GM03348 (cell line): Measurements from ENCODE around the gene GNB5.
A peak's percentile ranks its signal among the peaks of the same experiment; 100 is the strongest.
"Not testable (repeated sequence)": the region's sequence is repeated elsewhere in the genome, so short reads cannot be mapped to it uniquely, and the experiment has no call there.

Source experiments
- DNase-seq: peaks from one replicate; pipeline ENCODE4 v3.0.0; 2012; ENCODE audit warnings: low spot score

The GNB5 gene

DNA sequence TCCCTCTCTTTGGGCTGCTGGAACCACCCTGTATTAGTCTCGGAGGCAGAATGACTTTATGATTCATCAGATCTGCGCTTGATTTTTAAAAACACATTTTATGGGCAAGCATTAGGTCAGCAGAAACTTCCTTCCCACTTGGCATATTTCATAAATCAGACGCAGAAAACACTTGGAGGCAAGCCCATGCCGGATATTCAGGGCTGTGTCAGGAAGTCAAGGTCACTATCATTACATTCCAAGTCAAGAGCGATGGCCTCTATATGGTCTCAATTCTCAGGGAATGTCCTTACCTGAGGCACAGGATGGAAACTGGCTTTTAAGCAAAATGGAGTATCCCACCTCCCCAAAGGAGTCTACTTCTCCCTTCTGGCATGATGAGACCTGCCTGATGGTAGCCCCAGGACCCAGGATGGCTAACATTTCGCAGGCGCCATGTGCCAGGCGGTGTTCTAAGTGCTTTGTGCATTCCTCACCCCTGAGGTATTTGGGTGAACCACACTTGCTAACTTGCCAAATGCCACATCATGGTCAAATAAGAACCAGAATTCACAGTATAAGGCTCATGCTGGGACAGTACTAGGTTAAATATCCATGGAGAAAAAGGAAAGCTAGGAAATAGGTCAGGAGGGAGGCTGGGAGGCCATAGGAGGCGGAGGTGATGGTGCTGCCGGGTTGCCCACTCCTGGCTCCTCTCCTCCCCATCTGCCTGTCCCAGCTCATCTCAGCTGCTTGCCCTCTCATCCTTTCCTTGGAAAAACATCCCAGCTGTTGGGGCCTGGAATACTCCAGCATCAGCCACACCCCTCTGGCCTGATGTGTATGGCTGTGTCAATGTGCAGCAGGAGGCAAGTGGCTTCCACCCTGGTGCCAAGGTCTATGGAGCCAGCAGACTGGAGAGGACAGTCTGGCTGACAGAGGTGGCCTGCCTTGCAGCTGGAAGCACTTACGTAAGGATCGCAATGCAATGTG lies 97.4 kb downstream of the GNB5 start:
- peak; percentile 73 for DNase-seq

DNA sequence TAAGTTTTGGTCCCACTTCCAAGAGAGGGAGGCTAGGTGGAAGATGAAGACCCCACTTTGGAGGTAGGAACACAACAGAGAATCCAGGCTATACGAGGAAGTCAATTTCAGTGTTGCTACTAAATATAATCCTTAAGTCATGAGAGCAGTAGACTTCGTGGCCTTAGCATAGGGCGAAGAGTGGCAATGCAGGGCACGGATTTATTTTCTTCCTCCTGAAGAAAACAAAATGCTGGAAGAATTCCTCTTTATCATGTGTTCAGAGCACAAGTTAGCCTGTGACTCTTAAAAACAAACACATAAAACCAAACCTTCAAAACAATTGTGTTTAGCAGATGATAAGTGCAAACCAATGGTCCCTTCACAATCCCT lies 98.0 kb downstream of the GNB5 start:
- DNase-seq, result no peak

DNA sequence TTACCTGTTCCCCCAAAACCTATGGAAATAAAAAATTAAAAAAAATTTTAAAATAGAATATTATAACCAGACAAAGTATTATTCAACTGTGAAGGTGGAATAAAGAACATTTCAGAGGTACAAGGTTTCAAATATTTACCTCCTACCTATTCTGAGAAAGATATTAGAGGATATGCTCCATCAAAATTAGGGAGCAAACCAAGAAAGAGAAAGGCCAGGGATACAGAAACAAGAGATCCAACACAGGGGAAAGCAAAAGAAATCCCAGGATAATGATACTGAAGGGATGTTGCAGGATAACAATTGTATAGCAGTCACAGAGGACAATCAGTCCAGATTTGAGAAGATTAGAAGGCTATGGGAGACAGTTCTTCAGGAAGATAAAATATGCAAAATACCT lies 101.0 kb downstream of the GNB5 start:
- DNase-seq, result no peak

DNA sequence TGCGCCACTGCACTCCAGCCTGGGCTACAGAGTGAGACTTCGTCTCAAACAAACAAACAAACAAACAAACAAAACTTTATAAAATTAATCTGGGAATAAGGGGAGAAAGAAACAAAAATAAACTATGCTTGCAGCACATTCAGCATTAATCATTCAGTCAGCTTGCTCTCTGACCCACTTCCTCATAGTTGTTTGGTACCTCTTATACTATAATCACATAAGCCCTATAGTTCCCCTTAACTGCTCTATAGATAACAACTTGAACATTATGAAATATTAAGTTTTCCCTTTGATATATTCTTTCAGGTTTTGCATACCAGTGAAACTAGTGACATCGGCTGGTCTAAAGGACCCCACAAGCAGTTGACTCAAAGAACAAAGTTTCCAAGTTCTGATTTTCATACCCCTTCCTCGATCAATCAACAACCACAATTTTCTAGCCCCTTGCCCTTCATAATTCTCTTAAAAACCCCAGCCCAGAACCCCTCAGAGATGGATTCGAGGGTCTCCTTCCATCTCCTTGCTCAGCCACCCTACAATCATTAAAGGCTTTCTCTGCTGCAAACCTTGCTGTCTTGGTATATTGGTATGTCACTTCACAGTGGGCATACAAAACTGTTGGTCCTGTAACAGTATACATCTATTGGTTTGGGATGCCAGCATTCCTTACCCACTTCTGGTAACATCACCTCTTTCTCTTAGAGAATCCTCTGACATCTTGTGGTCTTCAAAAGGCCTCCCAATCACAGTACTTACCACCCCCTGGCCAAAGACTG lies 105.0 kb downstream of the GNB5 start:
- no peak for DNase-seq

DNA sequence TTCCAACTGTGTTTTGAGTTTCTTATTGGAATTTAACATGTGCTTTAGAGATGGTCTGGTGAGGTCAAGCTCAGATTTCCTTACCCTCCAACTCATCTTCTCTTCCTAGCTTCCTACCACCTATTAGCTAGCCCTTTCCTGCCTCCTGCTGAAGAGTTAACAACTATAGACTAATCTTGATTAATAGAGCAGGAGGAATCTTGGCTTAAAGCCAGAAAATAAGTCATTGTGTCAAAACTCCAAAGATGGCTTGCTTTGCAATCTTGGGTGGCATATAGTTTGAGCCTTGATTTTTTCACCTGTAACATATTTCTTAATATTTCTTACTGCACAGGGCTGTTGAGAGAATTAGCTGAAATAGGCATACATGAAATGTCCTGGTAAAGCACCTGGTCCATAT lies 105.9 kb downstream of the GNB5 start:
- no peak for DNase-seq

DNA sequence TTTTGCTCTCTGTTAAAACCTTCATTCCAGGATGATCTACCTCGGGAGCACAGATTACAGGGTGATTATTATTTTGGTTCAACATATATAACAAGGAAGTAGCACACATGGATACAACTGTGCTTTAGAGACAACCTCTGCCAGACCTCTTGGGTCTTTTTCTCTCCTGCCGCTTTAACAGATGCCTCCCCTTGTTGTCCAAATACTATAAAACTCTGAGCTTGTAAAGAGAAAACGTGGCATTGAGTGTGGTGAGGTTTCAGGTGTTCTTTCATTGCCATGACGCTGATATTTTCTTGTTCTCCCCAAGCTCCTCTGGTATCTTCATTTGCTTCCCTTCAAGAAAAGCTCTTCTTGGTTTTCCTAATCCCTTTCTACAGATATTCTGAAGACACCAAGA lies 107.6 kb downstream of the GNB5 start:
- DNase-seq, result no peak

DNA sequence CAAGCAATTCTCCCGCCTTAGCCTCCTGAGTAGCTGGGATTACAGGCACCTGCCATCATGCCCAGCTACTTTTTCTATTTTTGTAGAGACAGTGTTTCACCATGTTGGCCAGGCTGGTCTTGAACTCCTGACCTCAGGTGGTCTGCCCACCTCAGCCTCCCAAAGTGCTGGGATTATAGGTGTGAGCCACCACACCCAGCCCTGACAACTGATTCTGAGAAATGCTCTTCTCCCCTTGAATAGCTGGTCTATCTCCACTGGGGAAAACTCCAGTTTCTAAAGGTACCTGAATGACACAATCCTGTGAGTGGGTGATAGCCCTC lies 108.2 kb downstream of the GNB5 start:
- DNase-seq, result not testable (repeated sequence)

DNA sequence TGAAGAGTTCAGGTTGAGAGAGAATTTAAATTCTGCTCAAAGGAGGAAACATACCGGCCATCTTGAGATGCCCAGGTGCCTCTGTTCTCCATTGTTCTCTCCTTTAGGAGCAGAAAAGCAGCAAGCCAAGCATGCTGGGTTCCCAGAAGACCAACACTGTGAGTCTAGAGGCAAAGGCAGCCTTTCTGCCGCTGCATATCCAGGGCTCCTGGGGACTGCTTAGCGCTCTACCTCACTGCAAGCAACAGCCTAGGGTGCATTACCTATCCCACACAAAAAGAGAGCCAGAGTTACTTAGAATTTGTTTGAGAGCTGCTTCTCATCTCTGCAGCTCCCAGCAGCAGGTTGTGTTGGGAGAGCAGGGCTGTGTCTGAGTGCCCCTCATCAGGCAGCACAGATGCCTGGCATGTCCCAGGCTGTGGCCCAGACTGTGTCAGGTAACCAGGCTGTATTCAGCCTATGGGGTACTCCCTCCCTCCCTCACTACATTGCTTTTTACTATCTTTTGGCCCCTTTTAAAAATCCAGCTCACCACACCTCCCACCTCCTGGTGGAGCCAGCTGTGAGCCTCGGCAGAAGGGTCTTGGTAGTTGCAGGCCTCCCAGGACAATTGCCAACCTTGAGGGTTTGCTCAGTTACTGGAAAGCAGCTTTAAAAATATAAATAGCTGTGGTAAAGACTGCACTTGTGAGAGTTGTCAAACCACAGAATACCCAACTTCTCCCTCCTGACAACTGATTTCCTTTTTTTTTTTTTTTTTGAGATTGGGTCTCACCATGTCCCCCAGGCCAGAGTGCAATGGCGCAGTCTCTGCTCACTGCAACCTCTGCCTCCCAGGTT lies 108.8 kb downstream of the GNB5 start:
- DNase-seq, result peak; percentile 42

DNA sequence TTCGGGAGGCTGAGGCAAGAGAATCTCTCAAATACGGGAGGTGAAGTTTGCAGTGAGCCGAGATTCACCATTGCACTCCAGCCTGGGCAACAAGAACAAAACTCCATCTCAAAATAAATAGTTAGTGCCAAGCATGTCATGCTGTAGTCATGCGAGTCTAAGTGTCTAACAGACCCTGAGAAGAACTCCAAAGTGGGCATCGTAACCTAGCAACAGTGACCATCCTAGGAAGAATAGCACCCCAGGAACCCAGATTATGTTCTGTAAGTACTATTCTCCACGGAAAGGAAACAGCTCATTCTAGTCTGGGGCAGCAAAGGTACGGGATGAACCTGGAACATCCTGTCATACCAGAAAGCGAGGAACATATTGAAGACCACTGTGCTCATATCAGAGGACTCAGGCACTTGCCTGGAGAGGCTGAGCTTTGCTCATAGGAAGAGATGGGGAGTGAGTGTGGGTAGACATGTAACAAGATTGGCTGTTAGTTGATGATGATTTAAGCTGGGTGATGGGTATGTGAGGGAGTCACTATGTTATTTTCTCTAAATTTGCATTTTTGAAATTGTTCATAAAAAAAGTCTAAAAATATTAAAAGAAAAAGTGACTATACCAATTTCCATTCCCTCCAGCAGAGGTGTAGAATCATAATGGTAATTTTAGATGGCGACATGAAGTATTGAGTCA lies 110.3 kb downstream of the GNB5 start:
- no peak for DNase-seq

DNA sequence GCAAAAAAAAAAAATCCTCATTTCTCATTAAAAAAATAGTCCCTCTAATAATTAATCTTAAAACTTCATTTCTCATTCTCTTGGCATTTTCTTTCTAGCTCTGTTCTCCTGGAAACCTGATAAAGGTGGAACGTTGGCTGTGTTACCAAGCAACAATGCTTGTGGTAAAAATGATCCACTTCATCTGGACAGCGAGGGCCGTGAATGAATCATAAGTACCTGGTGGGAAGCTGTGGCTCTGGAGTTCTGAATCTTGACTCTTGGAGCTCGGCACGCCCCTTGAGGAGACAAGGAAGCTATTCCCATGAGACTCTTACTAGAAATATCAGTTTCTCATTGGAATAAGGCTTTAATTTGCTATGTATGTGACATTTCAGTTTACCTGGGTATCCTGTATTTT lies 111.2 kb downstream of the GNB5 start:
- no peak for DNase-seq

DNA sequence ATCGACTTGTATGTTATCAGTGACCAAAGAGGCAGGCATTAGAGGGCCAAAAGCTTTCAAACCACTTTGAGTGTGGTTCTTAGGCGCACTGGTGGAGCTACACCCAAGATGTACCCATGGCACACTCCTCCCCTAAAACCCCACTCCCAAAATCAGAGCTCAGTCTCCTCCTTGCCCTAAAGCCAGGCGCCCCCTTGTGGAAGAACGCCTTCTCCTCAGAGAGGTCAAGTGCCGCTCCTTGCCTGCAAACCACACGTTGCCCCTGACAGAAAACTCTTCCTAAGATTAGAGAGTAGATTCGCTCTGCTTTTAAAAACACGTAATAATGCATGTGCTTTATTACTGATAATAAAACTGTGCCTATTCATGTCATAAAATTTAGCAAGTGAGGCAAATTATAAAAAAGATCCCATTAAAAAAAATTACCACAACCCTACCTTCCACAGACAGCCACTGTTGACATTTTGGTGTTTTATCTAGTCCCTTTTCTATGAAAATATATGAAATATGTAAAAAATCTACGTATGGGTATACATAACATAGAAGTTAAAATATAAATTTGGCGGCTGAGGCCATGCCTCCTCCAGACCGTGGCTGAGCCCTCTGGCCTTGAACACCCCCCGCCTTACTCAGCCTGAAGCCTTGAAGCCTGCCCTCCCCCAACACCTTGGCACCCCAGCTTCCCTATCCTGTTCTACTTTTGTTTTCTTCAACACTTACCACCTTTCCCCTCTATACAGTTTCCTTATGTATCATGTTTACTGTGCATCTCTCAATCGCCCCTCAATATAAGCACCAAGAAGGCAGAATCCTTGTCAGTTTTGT lies 112.1 kb downstream of the GNB5 start:
- DNase-seq, result peak; percentile 67

DNA sequence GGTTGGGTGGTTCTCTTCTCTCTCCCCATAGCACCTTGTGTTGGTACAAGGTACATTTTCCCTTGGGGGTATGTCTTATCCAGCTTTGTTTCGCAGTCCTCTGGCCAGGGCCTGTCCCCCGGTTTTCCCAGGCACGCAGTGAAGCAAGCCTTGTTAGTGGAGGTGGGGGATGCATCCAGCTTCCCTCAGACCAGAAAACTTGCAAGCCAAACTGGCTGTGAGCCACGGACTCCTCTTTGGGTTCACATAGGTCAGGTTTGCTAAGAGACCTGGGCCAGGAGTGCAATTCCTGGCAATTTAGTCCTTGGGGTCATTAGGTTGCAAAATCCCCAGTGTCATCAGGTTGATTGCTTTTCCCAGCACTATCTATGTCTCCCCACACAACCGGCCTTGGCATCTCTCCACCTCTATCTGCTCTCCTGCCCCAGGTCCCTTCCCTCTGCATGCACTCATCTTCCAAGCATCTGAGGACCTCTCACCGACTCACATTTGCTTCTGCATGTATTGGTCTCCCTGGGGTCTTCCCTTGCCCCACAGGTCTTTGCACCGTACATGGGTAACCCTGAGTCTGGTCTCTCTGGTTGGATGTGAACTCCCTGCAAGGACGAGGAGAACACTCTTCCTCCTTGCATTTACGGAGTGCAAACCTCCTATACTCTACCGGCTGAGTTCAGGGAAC lies 112.9 kb downstream of the GNB5 start:
- DNase-seq, result no peak

DNA sequence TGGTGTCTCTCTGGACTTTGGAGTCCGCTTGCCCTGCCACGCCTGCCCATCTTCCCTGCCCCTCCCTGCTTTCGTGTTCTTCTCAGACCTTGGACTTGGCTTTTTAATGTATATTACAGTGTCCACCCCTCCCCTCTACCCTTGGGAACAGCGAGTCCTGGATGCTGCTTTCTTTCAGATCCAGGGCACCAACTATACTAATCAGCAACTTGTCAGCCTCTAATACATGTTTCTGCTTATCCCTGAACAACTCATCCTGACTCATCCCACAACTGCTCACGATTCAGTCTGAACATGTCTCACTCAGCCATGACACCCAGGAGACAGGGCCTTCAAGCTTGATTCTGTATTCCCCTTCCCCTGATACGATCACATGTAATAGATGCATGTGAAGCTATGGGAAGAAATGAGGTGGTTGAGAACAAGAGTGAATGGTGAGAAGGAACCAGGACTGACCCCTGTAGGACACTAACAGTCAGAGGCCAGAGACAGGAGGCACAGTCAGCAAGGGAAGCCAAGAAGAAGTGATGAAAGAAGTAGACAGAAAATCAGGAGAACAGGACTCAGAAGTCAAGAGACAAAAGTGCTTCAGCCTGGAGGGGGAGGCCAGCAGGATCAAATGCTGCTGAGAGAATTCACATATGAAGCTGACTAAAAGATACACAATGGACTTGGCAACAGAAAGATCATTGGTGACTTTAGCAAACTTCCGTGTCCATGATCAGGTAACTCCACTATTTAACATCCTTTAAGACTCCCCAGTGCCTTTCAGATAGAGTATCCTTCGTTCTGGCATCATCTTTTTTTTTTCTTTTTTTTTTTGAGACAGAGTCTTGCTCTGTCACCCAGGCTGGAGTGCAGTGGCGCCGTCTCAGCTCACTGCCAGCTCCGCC lies 114.1 kb downstream of the GNB5 start:
- DNase-seq, result peak; percentile 77

DNA sequence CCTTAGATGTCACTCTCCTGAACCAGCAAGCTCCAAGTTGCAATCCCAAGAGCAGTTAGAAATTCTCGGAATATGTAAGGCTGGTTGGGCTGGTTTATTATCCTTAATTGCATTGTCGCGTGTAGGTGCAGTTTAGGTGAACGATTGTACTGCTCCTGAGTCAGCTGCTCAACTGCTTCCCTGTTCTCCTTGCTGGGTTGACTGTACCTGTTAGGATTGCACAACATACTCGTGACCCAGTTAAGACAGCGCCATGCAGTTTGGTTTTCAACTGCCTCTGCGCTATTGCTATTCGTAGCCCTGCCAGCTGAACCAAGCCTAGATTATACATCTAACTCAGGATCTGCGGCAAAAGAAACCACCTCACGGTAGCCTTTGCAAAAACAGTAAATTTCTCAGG lies 119.6 kb downstream of the GNB5 start:
- no peak for DNase-seq

DNA sequence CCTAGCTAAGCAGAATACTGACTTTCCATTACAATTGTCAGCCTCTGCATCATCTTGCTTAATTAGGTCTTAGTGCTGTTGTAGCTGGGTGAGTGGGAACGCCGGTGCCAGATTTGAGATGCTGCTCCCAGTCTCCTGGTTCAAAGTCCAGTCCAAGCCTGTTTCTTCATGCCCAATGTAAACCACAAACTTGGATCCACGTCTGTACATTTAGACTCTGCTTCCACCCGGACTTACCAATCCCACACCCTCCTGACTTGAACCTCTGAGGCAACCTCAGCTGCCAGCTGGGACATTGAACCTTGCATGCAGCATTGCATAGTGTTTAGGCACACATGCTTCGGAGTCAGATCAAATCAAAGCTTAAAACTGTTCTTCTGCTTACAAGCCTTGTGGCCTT lies 121.6 kb downstream of the GNB5 start:
- no peak for DNase-seq

DNA sequence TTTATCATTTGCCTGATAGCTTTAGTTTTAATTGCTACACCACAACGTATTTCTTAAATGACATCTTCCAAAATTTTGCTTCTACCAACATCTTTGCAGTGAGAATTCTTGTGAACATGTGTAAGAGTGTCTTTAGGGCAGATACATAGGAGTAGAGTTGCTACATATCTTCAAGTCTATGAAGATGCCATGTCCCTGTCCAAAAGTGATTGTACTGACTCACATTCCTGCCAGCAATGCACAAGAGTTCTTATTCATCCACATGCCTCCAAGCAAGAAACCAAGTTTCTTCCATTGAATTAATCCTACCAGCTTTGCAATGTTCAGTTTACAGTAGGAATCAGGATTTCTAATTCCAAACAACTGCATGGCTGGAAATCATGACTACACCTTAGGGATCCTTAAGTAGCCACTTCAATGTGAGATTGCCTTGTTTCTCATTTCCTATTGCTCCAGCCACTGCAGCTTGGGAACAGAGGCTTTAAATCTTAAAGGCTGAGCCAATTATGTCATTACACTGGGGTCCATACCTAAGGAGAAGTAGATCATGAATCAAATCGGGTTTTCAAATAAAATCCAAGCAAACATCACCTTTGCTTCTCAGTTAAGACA lies 123.1 kb downstream of the GNB5 start:
- DNase-seq, result no peak

DNA sequence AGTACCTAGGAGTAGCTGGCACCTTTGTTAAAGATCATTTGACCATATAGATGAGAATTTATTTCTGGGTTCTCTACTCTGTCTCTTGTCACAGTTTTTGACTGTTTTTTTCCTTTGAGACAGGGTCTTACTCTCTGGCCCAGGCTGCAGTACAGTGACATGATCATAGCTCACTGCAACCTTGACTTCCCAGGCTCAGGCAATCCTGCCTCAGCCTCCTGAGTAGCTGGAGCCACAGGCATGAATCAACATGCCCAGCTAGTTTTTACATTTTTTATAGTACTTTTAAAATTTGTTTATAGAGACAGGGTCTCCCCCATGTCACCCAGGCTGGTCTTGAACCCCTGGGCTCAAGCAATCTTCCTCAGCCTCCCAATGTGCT lies 123.7 kb downstream of the GNB5 start:
- DNase-seq, result no peak

DNA sequence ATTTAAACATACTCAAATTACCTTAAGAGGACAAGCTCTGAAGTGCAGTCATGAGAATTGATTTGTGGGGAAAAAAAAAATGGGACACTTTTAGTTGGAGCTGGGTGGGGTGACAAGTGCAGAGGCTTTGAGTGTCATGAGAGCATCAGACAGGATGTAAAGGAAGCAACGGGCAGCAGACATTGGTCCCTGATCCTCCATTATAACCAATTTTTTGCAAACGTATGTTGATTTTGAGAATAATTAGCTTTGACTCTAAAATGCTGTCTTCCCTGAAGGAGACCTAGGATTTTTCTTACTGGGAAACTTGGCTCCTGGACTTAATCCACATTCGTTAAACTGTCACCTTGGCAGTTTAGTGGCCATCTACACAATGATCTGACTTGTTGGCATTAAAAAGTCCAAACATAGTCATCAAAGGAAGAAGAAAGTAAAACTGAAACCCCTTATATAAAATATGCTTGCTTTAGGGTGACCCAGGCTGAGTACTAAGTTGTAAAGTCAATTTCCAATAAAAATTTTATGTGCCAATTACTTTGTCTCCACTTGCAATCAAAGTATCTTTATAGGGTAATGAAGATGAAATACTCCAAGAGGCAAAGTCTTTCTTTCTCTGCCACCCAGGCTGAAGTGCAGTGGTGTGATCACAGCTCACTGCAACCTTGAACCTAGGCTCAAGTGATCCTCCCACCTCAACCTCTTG lies 124.2 kb downstream of the GNB5 start:
- no peak for DNase-seq
